ENCODE results near the gene CPA5.

Gene CPA5

GRCh38 chr7:130349911-130350782 is 5.5 kb downstream of the CPA5 start:
- no peak for TF ChIP-seq CTCF (conservative IDR thresholded peaks at IDR 0.05; ENCODE audit: low read depth)
- ChIA-PET POLR2A (ENCODE audit: low non-redundant PET) (no interaction called here), CTCF (no interaction called here)
- no peak for DNase-seq (ENCODE audit: low spot score)
- no peak overlapping the region for H3K27ac ChIP-seq

- ChIA-PET CTCF (no interaction called here), POLR2A (ENCODE audit: low non-redundant PET) (no interaction called here)
- no peak overlapping the region for H3K27ac ChIP-seq
- DNase-seq (ENCODE audit: low spot score), result no peak
- TF ChIP-seq CTCF (conservative IDR thresholded peaks at IDR 0.05; ENCODE audit: low read depth), result no peak
These were observed 6.6 kb downstream of the CPA5 start for GRCh38 chr7:130350945-130351790.

- no peak for TF ChIP-seq CTCF (conservative IDR thresholded peaks at IDR 0.05; ENCODE audit: low read depth)
- peak overlapping the region; percentile 99 for H3K27ac ChIP-seq
- DNase-seq (ENCODE audit: low spot score), result no peak
- POLR2A ChIA-PET (ENCODE audit: low non-redundant PET), result no interaction called here
- CTCF ChIA-PET, result no interaction called here
These were observed 7.1 kb downstream of the CPA5 start for GRCh38 chr7:130351791-130352090.

GRCh38 chr7:130352194-130353074 is 7.8 kb downstream of the CPA5 start:
- CTCF ChIA-PET, result no interaction called here
- POLR2A ChIA-PET (ENCODE audit: low non-redundant PET), result no interaction called here
- TF ChIP-seq CTCF (conservative IDR thresholded peaks at IDR 0.05; ENCODE audit: low read depth), result no peak
- peak overlapping the region; percentile 99 for H3K27ac ChIP-seq
- peak; percentile 59 for DNase-seq (ENCODE audit: low spot score)

- TF ChIP-seq CTCF (conservative IDR thresholded peaks at IDR 0.05; ENCODE audit: low read depth), result no peak
- DNase-seq (ENCODE audit: low spot score), result no peak
- CTCF ChIA-PET, result no interaction called here
- H3K27ac ChIP-seq, result peak overlapping the region; percentile 99
- POLR2A ChIA-PET (ENCODE audit: low non-redundant PET), result no interaction called here
These were observed 8.6 kb downstream of the CPA5 start for GRCh38 chr7:130353196-130353595.
